Frontal cortex (tissue), 4 donors: ENCODE measurements around the gene SMYD1. TPM values are rescaled to one million over a fixed set of nuclear protein-coding genes. Genes with fewer than 3 reads are reported as not detected.

Experiments
- DNase-seq, 2 donors: peaks; one replicate each; pipeline ENCODE4 v3.0.0; 2012; ENCODE audit warnings: low spot score in 2 of 2
- FAIRE-seq: peaks from 2 replicates; lab custom pipeline; 2012; peaks lifted over from hg19 to GRCh38; lab: Jason Lieb, UNC
- small RNA-seq: library from RNA; depleted of rRNA; stranded (forward); fragments of <200 nt; gene quantifications from one replicate; pipeline ENCODE3, GENCODE V24; 2014
- total RNA-seq: library from RNA; depleted of rRNA; stranded (reverse); fragments of >200 nt; gene quantifications from one replicate; pipeline ENCODE4 v1.2.3, GENCODE V29; 2014
- donor health status: control.
- donor health status: control.
- donor health status: control.

Gene SMYD1
- total RNA-seq, 1 donor from 2014 or later, result not detected

- DNase-seq (no peak), FAIRE-seq (no peak)
Observed at GRCh38 chr2:88133875-88134274, 66.2 kb downstream of the SMYD1 start.

GRCh38 chr2:88136817-88137216, 69.2 kb downstream of the SMYD1 start:
- no peak for DNase-seq
- no peak for FAIRE-seq

- DNase-seq (no peak), FAIRE-seq (no peak)
Observed at GRCh38 chr2:88137833-88138232, 70.2 kb downstream of the SMYD1 start.

GRCh38 chr2:88139203-88139702, 71.6 kb downstream of the SMYD1 start:
- FAIRE-seq (no peak), DNase-seq (no peak)

GRCh38 chr2:88139804-88140203, 72.2 kb downstream of the SMYD1 start:
- FAIRE-seq, result no peak
- no peak for DNase-seq

GRCh38 chr2:88141952-88142351, 74.3 kb downstream of the SMYD1 start:
- FAIRE-seq (no peak), DNase-seq (no peak)

GRCh38 chr2:88144271-88144670, 76.6 kb downstream of the SMYD1 start:
- FAIRE-seq, result no peak
- DNase-seq, result no peak

- FAIRE-seq (no peak), DNase-seq (no peak)
Observed at GRCh38 chr2:88144914-88145497, 77.4 kb downstream of the SMYD1 start.

- no peak for DNase-seq
- FAIRE-seq, result no peak
Observed at GRCh38 chr2:88146590-88146989, 79.0 kb downstream of the SMYD1 start.

- FAIRE-seq (no peak), DNase-seq (no peak)
Observed at GRCh38 chr2:88147145-88147544, 79.5 kb downstream of the SMYD1 start.

GRCh38 chr2:88148929-88149438, 81.4 kb downstream of the SMYD1 start:
- DNase-seq (no peak), FAIRE-seq (no peak)

GRCh38 chr2:88159481-88159880, 91.9 kb downstream of the SMYD1 start:
- DNase-seq, result no peak
- no peak for FAIRE-seq

GRCh38 chr2:88159955-88160415, 92.4 kb downstream of the SMYD1 start:
- DNase-seq (peak in 1 of 2 donors; percentile 48), FAIRE-seq (peak; percentile 74)

GRCh38 chr2:88160517-88160916, 92.9 kb downstream of the SMYD1 start:
- FAIRE-seq, result no peak
- DNase-seq, result no peak

GRCh38 chr2:88161446-88162244, 94.0 kb downstream of the SMYD1 start:
- DNase-seq, result no peak
- FAIRE-seq, result no peak

Small RNA genes within 50 kb of the gene (small RNA-seq; reads per million reads assigned to genes)
- not detected for gene MIR4780

Other genes with a start within 250 kb of the SMYD1 start
- gene RGPD2, start 242.0 kb upstream of the SMYD1 start, total RNA-seq, result 2.9 TPM
- gene RNU2-63P, start 51.3 kb upstream of the SMYD1 start, total RNA-seq, result not detected
- 17.1 TPM for gene KRCC1, start 12.0 kb upstream of the SMYD1 start, total RNA-seq
- gene FABP1, start 60.2 kb downstream of the SMYD1 start, total RNA-seq, result not detected
- gene THNSL2, start 102.5 kb downstream of the SMYD1 start, total RNA-seq, result 2.0 TPM